GM19468 (cell line): ENCODE data around the gene CDC20B.

Experiments used
- ATAC-seq: cut with Tn5 transposase; IDR thresholded peaks from one replicate; pipeline ENCODE4 v1.9.1; 2021; ENCODE audit warnings: mild to moderate bottlenecking, moderate library complexity, moderate number of reproducible peaks; ENCODE audit not compliant: unreplicated experiment; ENCODE audit errors: extremely low read depth

Gene CDC20B

DNA sequence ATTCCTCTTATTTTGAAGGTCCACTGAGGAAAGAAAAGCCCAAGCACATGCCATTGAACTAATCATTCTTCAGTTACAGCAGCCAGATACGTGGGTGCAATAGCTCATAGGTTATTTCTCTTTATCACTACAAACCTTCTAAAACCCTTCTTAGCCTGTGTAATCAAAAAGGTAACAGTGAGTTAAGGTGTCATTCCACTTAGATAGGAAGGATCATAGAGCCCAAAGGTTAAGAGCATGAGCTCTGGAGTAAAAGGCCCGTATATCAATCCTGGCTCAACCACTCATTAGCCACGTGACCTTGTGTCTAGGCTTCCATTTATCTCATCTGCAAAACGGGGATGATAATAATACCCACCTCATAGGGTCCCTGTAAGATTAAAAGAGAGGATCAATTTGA is 10.3 kb downstream of the CDC20B start:
- no peak for ATAC-seq

DNA sequence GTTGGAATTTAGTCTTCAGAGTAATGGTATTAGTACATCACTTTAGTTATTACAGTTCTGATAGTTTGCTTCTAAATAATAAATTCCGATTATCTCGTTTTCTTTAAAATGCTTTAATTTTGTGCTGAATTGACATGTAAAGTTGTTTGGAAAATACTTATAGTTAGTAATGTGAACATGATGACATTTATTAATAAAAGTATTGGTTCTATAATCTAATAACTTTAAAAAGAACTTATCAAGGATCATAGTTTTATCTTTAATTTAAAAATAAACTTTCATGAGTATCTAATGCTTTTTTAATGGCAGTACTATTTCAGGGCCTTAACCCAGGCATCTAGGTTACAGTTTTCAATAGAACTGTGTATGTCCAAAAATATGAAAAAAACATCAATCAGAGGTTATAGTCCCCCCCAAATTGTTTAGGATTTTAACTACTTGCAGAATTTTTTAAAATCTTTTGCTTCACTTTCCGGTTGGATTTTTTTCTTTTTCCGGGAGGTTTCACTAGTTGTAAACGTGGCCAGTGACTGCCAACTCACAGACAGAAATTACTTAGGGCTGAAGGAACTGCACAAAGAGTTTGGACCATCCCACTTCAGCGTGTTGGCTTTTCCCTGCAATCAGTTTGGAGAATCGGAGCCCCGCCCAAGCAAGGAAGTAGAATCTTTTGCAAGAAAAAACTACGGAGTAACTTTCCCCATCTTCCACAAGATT is 12.3 kb downstream of the CDC20B start:
- no peak for ATAC-seq

DNA sequence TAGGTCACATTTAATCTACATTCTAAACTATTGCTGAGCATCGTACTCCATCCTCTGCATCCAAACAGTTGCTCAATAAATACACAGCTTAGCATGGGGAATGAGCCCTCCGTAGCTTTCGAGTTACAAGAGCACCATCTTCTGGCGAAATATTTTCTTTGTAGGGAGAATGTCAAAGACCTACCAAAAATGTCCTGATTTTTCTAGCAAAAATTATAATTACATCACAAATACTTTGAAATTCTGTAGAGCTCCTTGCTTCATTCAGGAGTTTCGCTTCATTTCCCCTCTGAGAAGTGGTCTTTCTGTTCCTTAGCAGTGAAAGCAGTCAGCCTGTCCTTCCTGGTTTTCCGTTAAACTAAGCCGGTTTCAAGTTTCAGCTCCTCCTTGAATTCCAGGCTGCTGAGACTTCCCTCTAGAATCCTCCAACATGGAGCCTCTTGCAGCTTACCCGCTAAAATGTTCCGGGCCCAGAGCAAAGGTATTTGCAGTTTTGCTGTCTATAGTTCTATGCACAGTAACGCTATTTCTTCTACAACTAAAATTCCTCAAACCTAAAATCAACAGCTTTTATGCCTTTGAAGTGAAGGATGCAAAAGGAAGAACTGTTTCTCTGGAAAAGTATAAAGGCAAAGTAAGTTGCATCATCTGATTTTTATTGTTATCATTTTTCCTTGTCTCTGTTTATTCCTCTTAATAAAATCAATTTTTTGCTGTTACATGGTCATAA is 13.0 kb downstream of the CDC20B start, which contains the start of gene GPX8:
Gene GPX8 (plus strand): TSS at position 409 of the 730 bp plus-strand sequence. CDS start 22 bp downstream, at position 431.
- no peak for ATAC-seq

DNA sequence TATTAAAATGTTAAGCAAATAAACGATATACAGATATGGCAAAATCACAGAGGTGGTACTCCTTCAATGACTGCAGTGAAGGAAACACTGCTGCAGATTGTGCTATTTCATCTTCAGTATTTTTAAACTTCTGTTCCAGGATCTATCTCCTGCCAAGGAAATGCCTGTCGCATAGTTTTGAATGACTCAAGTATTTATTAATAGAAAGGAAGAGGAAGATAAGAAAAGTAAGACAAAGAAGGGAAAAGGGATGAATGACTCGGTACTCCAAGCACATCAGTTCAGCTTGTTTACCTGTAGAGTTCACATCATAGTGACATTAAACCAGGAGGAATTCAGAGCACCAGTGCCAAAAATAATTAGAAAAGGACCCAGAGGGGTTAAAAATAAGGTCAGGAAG is 18.1 kb downstream of the CDC20B start:
- ATAC-seq, result no peak

DNA sequence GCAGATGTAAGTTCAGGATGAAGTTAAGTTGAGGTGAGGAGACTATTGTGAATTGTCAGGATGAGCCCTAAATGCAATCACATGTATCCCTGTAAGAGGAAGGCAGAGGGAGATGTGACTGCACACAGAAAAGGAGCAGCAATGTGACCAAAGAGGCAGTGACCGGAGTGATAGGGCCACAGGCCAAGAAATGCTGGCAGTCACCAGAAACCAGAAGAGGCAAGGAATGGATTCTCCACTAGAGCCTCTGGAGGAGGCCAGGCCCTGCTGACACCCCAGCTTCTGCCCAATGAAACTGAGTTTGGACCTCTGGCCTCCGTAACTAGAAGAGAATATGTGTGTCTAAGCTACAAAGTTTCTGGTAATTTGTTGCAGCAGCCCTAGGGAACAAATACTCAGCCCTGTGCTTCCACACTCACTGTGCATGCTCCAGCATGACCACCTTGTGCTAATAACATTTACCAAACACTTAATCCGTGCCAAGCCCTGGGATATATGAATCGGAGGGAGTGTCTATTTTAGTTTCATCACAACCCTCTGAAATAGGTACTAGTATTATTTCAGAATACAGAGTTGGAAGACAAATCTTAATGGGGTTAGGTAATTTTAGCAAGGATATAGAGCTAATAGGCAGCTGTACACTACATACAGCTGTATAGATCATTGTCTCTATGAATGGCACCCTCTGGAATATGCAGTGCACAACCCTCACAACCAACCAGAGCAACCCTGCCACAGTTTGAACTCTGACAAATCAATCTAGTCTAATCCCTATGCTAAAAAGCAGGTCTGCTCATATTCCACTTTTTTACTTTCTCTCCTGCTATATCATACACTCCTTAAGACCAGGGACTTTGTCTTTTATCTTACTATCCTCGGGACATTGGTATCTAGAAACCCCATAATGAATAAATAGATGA is 20.8 kb downstream of the CDC20B start:
- ATAC-seq, result no peak

DNA sequence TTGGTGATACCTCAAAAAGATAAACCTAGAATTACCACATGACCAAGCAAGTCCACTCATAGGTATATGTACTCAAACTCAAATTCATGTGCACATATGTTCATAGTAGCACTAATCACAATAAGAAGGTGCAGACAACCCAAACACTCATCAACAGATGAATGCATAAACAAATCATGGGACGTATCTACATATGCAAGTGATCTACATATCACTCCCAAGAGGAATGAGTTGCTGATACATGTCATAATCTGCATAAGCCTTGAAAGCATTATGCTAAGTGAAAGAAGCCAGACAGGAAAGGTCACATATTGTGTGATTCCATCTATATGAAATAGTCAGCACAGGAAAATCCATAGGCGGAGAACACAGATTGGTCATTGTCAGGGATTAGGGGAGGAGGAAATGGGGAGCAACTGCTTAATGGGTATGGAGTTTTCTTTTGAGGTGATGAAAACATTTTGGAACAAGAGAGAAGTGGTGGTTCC is 23.6 kb downstream of the CDC20B start:
- ATAC-seq, result no peak

DNA sequence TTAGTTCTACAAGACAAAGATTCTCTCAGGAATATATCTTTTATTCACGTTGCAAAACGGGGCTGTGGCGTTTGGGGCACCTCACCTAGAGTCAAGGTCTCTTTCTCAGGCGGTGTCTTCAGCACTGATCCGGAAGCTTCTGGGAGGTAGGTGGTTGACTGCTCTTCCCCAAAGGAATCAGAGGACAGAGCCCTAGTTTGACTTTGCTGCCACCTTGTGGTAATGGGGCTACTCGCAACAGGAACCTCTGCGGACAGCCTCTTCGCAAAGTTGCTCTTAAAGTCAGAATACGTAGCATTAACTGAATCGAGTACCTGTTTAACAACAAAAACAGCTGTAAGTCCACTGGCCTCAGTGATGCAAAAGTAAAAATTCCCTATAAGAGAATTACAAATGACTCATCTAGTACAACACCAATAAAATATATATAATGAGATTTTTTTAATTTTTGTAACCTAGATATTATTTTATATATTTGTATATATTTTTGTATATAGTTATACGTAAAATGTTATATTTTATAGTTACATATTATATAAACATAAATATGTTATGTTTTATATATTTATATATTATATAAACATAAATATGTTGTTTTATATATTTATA is 26.3 kb downstream of the CDC20B start:
- ATAC-seq, result no peak

DNA sequence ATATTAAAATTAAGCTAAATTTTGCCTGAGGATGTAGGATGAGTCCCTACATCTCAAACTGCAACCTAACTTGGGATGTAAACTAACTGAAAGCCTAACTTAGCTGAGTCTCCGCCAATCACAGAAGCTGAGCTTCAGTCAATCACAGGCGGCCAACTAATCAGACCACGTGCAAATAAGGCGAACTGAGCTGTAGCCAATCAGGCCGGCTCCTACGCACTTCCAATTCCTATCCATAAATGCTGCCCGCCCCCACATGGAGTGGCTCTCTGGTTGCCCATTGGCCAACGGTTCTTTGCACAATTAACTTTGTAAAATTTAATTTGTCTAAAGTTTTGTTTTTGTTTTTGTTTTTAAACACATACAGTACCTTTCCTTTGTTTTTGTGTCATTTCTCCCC is 26.9 kb downstream of the CDC20B start:
- ATAC-seq, result no peak

DNA sequence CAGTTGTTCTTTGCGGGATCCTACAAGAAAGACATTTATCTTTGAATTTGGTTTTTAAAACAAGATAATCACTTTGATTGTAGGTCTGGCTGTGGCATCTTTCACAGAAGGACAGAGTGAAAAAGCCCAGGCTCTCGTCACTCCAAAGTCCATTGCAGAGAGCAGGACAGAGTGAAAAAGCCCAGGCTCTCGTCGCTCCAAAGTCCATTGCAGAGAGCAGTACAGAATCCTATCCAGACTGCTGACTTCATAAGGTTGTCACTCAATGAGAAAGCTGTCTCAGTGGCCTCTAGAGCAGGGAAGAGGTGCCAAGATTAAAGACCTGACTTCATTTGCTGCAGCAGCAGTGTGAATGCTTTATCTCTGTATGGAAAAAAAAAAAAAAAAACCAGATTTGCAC is 29.4 kb downstream of the CDC20B start:
- no peak for ATAC-seq

DNA sequence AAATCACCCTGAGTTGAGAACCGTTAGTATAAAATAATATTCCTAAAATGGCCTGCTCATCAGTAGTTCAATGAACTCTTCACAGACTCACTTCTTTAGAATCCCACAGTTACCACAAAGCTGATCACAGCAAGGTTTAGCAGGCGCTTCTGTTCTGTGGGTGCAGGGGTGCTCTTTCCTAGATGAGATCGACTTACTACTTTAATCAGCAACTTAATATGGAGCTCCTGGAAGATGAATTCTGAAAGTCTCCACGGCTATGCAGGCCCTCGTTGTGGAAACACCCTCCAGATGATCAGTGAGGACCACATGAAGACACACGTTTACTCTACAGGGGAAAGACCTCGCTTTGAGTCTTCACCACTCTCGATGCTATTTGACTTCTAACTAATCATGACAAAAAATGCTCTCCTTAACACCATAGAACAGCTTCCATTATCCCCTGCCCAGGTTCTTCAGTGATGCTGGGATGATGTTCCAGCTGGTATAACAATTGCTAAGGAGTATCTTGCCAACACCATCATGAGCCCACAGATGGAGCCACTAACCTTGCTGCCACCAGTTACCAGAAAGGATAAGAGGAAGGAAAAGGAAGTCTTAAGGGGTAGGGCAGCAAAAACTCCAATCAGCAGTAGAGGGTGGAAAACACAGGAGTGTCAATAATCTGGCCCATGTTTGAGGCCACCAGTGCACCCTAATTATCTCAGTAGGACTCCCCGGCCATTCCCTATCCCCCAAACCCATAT is 30.9 kb downstream of the CDC20B start:
- ATAC-seq, result no peak

DNA sequence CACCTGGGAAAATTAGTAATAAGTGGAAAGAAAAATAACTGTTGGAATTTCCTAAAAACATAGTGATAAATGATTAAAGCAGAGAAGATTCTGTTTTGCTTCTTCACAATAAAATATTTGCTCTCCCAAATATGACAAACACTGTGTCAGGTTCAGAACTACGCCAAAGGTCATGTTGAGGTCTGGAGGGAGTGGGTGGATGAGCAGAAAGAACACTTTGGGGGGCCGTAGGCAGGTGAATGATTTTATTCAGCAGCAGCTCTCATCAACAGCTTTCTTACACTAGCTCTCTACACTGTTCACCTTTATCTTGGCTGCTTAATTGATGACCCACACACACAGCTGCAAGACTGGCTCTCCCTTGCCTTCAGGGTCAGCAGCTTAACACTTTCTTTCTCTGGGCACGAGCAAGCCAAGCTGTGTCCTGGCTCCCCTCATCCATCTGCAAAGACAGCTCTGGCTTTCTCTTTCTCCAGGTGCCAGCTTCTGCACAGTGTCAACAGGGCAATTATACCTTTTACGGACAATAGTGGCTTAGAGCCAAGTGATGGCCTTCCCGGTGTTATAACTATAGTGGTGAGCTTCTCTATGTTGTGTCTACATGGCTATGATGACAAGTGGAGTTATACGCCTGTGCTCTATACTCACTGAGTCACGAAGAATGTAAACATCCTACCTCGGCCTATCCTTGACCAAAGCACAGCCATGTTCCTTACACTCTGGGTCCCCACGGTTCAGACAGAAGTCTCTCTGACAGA is 31.9 kb downstream of the CDC20B start:
- ATAC-seq, result no peak

DNA sequence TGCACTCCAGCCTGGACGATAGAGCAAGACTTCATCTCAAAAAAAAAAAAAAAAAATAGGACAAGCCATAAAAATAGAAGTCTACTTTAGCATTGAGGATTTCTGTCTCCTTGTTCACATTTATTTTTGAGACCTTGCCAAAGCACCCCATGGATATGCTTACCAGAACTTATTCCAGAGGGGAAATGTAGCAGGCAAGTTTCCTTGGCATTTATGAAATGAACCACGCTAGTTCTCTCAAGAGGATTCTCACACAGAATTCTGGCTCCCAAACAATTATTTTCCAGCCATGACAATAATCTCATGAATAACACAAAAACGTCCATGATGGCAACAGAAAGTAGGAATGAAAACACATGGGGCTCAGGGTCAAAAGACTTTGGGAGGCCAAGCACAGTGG is 36.5 kb downstream of the CDC20B start:
- no peak for ATAC-seq

DNA sequence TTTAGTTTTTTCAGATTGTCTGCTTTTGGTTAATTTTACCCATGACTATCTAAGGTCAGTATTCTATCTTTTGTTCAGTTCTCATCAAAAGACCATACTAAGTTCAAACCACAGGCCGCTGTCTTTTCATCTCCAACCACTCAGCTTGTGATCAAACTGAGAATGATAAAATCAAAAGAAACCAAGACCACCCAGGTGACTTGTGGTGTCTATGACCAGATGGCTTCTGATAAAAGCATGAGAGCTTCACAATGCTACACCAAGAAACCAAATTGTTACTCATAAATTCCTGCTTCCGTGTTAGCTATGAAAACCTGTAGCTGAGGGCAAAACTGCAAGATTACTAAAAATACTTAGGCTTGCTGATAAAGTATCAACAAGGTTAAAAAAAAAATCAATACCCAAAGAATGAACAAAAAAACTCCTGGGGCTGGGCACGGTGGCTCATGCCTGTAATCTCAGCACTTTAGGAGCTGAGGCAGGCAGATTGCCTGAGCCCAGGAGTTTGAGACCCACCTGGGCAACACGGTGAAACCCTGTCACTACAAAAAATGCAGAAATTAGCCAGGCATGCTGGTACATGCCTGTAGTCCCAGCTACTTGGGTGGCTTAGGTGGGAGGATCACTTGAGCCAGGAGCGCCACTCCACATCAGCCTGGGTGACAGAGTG is 38.8 kb downstream of the CDC20B start:
- no peak for ATAC-seq

DNA sequence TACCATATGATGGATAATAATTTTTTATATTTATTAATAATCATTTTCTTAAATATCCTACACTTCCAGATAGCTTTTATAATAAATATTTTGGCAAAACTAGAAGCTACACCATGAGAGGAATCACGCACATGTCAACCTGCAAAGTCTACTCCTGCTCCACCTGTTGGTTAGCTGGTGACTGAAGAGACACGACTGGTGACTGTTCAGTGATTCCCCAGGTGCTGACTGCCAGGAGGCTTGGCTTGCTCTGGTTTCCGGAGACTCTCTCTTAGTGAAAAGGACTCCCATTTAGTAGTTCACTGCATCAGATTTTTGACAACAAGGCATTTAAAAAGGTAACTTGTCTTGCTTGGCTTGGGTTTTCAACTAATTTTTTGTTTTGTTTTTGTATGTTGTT is 49.6 kb downstream of the CDC20B start:
- no peak for ATAC-seq

DNA sequence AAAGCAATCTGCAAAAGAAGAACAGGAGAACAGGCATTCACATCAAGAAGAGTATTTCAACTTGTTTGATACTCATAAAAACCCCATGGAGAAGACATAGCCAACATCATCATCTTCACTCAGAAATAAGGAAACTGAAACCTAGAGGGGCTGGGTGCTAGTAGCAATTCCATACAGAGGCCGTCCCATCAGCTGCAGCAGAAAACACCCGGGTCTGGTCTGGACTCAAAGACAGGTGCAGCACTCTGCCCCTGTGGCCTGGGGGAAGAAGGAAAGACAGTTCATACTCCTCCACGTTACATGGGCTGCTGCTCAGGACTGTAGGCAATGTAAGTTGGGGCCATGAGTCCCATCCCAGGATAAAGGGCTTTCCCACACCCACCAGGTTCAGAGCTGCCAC is 58.9 kb downstream of the CDC20B start:
- ATAC-seq, result no peak

DNA sequence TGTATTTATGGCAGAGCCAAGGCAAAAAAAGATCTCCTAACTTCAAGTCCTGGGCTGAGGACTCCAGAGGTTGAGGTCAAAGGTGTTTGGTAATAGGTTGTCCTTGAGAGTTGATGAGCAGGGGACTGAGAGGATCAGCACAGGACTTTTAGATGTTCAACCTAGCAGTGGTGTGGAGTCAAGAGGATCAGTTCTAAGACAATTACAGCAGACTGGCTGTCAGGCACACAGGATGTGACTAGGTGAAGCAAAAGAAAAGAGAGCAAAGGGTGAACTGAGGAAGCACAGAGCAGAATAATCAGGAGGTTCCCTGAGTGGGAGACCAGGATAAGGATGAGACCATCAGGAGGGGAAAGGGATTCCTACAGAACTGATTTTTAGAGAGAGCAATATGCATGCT is 59.6 kb downstream of the CDC20B start:
- ATAC-seq, result no peak

DNA sequence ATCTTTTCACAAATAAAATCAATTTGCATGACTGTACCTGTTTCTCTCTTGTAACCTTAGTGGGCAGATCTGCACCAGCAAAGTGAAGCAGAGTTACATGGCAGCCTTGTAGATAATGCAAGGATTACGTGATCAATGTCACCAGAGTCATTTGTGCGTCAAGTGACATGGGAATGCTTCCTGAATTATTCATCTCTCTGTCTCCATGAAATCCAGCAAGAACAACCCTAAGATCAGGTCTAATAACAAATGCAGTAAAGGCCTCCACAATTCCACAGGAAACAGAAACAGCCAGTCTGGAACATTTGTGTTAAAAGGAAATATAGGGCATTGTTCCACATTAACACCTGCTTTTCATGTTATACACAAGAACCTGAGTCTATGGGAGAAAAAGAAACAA is 62.8 kb downstream of the CDC20B start:
- ATAC-seq, result no peak

DNA sequence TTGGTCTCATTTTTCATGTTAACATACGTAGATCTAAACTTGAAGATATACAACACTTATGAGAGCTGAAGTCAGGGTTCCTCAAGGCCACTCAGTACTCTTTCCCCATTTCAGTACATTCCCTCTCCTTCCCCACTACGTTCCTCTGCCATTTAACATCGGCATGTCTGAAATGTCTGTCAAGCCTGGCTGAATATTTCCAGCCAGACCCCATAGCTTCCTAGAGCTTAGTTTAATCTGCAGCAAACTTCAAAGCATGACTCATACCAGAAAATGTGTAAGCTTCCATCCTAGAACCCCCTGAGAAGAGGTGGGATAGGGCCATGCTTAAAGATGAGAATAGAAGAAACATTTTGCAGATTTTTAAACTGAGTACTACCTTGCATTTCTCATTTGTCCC is 64.3 kb downstream of the CDC20B start:
- no peak for ATAC-seq
